ENCODE measurements around the gene MLPH. TPM values are rescaled to one million over a fixed set of nuclear protein-coding genes. Genes with fewer than 3 reads are reported as not detected.

The MLPH gene
- total RNA-seq, 4 donors from 2014 or later = 5.3 to 8.7 (median 7.8) TPM

GRCh38 chr2:237511433-237511832 lies 24.4 kb downstream of the MLPH start:
- 83% methylated on average over 1 of the region's 1 CpG for WGBS
- no peaks in the 10 kb centered on the region for H3K9me3 ChIP-seq
- H3K36me3 ChIP-seq = no peaks in the 10 kb centered on the region
- peak overlapping the region in 3 of 4 donors; percentile 13 to 60 (median 49) for H3K27ac ChIP-seq (replicated peaks in 1 of 4)
- peaks cover 30 to 40% (median 34%) of the 10 kb centered on the region in 4 donors for H3K4me1 ChIP-seq
- TF ChIP-seq CTCF (IDR thresholded peaks at IDR 0.05) (no peak), EP300 (IDR thresholded peaks at IDR 0.05) (no peak), POLR2AphosphoS5 (IDR thresholded peaks at IDR 0.05) (no peak)
- intact Hi-C loops (cut with DNase I) = loop anchor here (10.0 kb wide), 2 partner anchors 123 to 233 kb away; no protein-coding TSS in a partner anchor
- H3K4me3 ChIP-seq = no peak overlapping the region
- no peak for DNase-seq (ENCODE audit: extremely low spot score)
- H3K27me3 ChIP-seq = no peaks in the 10 kb centered on the region

GRCh38 chr2:237511885-237512405 lies 24.9 kb downstream of the MLPH start:
- 92% methylated on average over 14 of the region's 17 CpGs for WGBS
- H3K4me3 ChIP-seq = no peak overlapping the region
- peaks cover 30 to 40% (median 34%) of the 10 kb centered on the region in 4 donors for H3K4me1 ChIP-seq
- H3K9me3 ChIP-seq = no peaks in the 10 kb centered on the region
- H3K27ac ChIP-seq (replicated peaks in 1 of 4) = peak overlapping the region; percentile 13 to 60 (median 34)
- H3K36me3 ChIP-seq = no peaks in the 10 kb centered on the region
- intact Hi-C loops (cut with DNase I) = loop anchor here (10.0 kb wide), 2 partner anchors 123 to 233 kb away; no protein-coding TSS in a partner anchor
- no peak for DNase-seq (ENCODE audit: extremely low spot score)
- H3K27me3 ChIP-seq = no peaks in the 10 kb centered on the region
- TF ChIP-seq EP300 (IDR thresholded peaks at IDR 0.05) (no peak), POLR2A (IDR thresholded peaks at IDR 0.05; ENCODE audit: low read depth) (no peak), POLR2AphosphoS5 (IDR thresholded peaks at IDR 0.05) (no peak), CTCF (IDR thresholded peaks at IDR 0.05) (no peak)

- Histone ChIP-seq H3K4me1 (peaks cover 30 to 40% (median 34%) of the 10 kb centered on the region in 4 donors), H3K27ac (replicated peaks in 1 of 4) (peak overlapping the region in 2 of 4 donors; percentile 13 to 60), H3K4me3 (no peak overlapping the region), H3K9me3 (no peaks in the 10 kb centered on the region), H3K27me3 (no peaks in the 10 kb centered on the region), H3K36me3 (no peaks in the 10 kb centered on the region)
- WGBS = 35% methylated on average over 14 of the region's 14 CpGs
- intact Hi-C loops (cut with DNase I) = loop anchor here (1.0 to 10.0 kb wide), 3 partner anchors 59 to 232 kb away; no protein-coding TSS in a partner anchor
- TF ChIP-seq POLR2AphosphoS5 (IDR thresholded peaks at IDR 0.05) (no peak), CTCF (IDR thresholded peaks at IDR 0.05) (peak; percentile 85 to 93 (median 89)), POLR2A (IDR thresholded peaks at IDR 0.05; ENCODE audit: low read depth) (no peak)
- peak; percentile 95 for DNase-seq (ENCODE audit: extremely low spot score)
Measured at GRCh38 chr2:237512774-237513466, 25.9 kb downstream of the MLPH start.

- Histone ChIP-seq H3K36me3 (no peaks in the 10 kb centered on the region), H3K27ac (replicated peaks in 1 of 4) (peak overlapping the region in 3 of 4 donors; percentile 32 to 53 (median 48)), H3K4me3 (no peak overlapping the region), H3K27me3 (no peaks in the 10 kb centered on the region), H3K4me1 (peaks cover 30 to 40% (median 34%) of the 10 kb centered on the region in 4 donors), H3K9me3 (no peaks in the 10 kb centered on the region)
- 76% methylated on average over 9 of the region's 9 CpGs for WGBS
- intact Hi-C loops (cut with DNase I) = loop anchor here (1.0 to 10.0 kb wide), 3 partner anchors 59 to 231 kb away; no protein-coding TSS in a partner anchor
- no peak for TF ChIP-seq POLR2A (IDR thresholded peaks at IDR 0.05; ENCODE audit: low read depth)
- no peak for TF ChIP-seq EP300 (IDR thresholded peaks at IDR 0.05)
- TF ChIP-seq CTCF (IDR thresholded peaks at IDR 0.05) = no peak
- TF ChIP-seq POLR2AphosphoS5 (IDR thresholded peaks at IDR 0.05) = no peak
- DNase-seq (ENCODE audit: extremely low spot score) = no peak
Measured at GRCh38 chr2:237513693-237514092, 26.6 kb downstream of the MLPH start.
